IMR-90 (cell line): ENCODE data around the gene AHCYL1.

Experiments
- CEBPB ChIP-seq: IDR thresholded peaks from 2 replicates; pipeline ENCODE4 v1.6.1; 2012; ENCODE audit warnings: low read depth, low read length, improper control_type of control experiment
- CTCF ChIP-seq: conservative IDR thresholded peaks from 2 replicates; pipeline ENCODE4 v1.5.1; 2012; ENCODE audit warnings: mild to moderate bottlenecking, low read depth, low read length, improper control_type of control experiment
- ELK1 ChIP-seq: fragments of 150-350 bp; IDR thresholded peaks from 2 replicates; pipeline ENCODE4 v1.6.1; 2016; ENCODE audit warnings: low read depth, mild to moderate bottlenecking, low read length, moderate library complexity, borderline replicate concordance
- FOS ChIP-seq: fragments of 150-350 bp; IDR thresholded peaks from 2 replicates; pipeline ENCODE4 v1.6.1; 2016; ENCODE audit warnings: low read depth, low read length
- MAFK ChIP-seq: IDR thresholded peaks from 2 replicates; pipeline ENCODE4 v1.6.1; 2012; ENCODE audit warnings: low read depth, low read length, improper control_type of control experiment
- MXI1 ChIP-seq: IDR thresholded peaks from 2 replicates; pipeline ENCODE4 v1.6.1; 2012; ENCODE audit warnings: low read depth, mild to moderate bottlenecking, low read length, moderate library complexity, borderline replicate concordance
- NFE2L2 ChIP-seq: fragments of 150-350 bp; IDR thresholded peaks from 2 replicates; pipeline ENCODE4 v1.6.1; 2016; ENCODE audit warnings: low read depth, mild to moderate bottlenecking, low read length
- POLR2A ChIP-seq: IDR thresholded peaks from 2 replicates; pipeline ENCODE4 v1.6.1; 2012; ENCODE audit warnings: mild to moderate bottlenecking, low read depth, low read length
- RAD21 ChIP-seq: IDR thresholded peaks from 2 replicates; pipeline ENCODE4 v1.6.1; 2012; ENCODE audit warnings: low read length, improper control_type of control experiment
- RCOR1 ChIP-seq: IDR thresholded peaks from 2 replicates; pipeline ENCODE4 v1.6.1; 2012; ENCODE audit warnings: mild to moderate bottlenecking, low read length, improper control_type of control experiment; ENCODE audit not compliant: insufficient replicate concordance
- RFX5 ChIP-seq: IDR thresholded peaks from 2 replicates; pipeline ENCODE4 v1.8.0; 2012; ENCODE audit warnings: low read depth, mild to moderate bottlenecking, low read length, moderate library complexity
- SMC3 ChIP-seq: fragments of 150-350 bp; IDR thresholded peaks from 2 replicates; pipeline ENCODE4 v1.6.1; 2016; ENCODE audit warnings: low read depth, mild to moderate bottlenecking, antibody characterized with exemption, low read length, moderate library complexity
- USF2 ChIP-seq: fragments of 150-350 bp; IDR thresholded peaks from 2 replicates; pipeline ENCODE4 v1.6.1; 2017; ENCODE audit warnings: mild to moderate bottlenecking, antibody characterized with exemption, low read length, low read depth

GRCh38 chr1:110034040-110034450 lies 49.5 kb downstream of the AHCYL1 start:
- TF ChIP-seq CTCF (no peak), POLR2A (no peak), MXI1 (no peak), RCOR1 (no peak), NFE2L2 (no peak), SMC3 (no peak), RAD21 (no peak), CEBPB (no peak), RFX5 (no peak), FOS (no peak), USF2 (no peak), ELK1 (no peak), MAFK (no peak)
